ENCODE measurements around the gene HDAC2. TPM values are rescaled to one million over a fixed set of nuclear protein-coding genes. Genes with fewer than 3 reads are reported as not detected.
"Not testable (repeated sequence)": the region's sequence is repeated elsewhere in the genome, so short reads cannot be mapped to it uniquely, and the experiment has no call there.

HDAC2 gene
- total RNA-seq = 10 to 100 TPM; 49.3 to 76.2 (median 61.9) TPM
- long read RNA-seq, donor 1, full-length matches to known transcripts = 114 of 131 reads
- long read RNA-seq, donor 1, partial matches to known transcripts = 11 of 131 reads
- long read RNA-seq, donor 1, other reads (novel, unspliced or antisense) = 6 of 131 reads
- long read RNA-seq, donor 2, full-length matches to known transcripts = 24 of 85 reads
- long read RNA-seq, donor 2, partial matches to known transcripts = 56 of 85 reads
- long read RNA-seq, donor 2, other reads (novel, unspliced or antisense) = 5 of 85 reads

GRCh38 chr6:113970805-113971676 is at the start of gene HDAC2:
TSS of gene HDAC2 (minus strand) at chr6:113971148. CDS start at chr6:113970908, 240 bp downstream.
- TF ChIP-seq CTCF (IDR thresholded peaks at IDR 0.05) = no peak
- peaks cover 23% of the 10 kb centered on the region for H3K4me1 ChIP-seq (ENCODE audit: low read depth)
- intact Hi-C loops (cut with DNase I, micrococcal nuclease) = no loop called here
- H3K9me3 ChIP-seq = no peaks in the 10 kb centered on the region
- H3K36me3 ChIP-seq (ENCODE audit: low read depth) = no peaks in the 10 kb centered on the region
- DNase-seq = peak; percentile 85 to 92 (median 91)
- peak within 1 kb of the TSS; percentile 96 for H3K4me3 ChIP-seq
- ATAC-seq = peak; percentile 92

GRCh38 chr6:114020196-114020595 is 49.2 kb upstream of the HDAC2 start:
- Histone ChIP-seq H3K4me1 (ENCODE audit: low read depth) (no peaks in the 10 kb centered on the region), H3K4me3 (no peak overlapping the region), H3K9me3 (no peaks in the 10 kb centered on the region), H3K36me3 (ENCODE audit: low read depth) (no peaks in the 10 kb centered on the region)
- intact Hi-C loops (cut with DNase I, micrococcal nuclease) = no loop called here
- no peak for DNase-seq
- TF ChIP-seq CTCF (IDR thresholded peaks at IDR 0.05) = no peak
- no peak for ATAC-seq

- intact Hi-C loops (cut with DNase I, micrococcal nuclease); H3K9me3 ChIP-seq: not testable (repeated sequence)
These were observed 46.2 kb upstream of the HDAC2 start for GRCh38 chr6:114017146-114017545.

GRCh38 chr6:114014106-114014505 is 43.2 kb upstream of the HDAC2 start:
- H3K36me3 ChIP-seq (ENCODE audit: low read depth); H3K9me3 ChIP-seq; ATAC-seq; H3K4me1 ChIP-seq (ENCODE audit: low read depth); DNase-seq; intact Hi-C loops (cut with DNase I, micrococcal nuclease); H3K4me3 ChIP-seq: not testable (repeated sequence)

More at GRCh38 chr6:114017146-114017545, 46.2 kb upstream of the HDAC2 start:
- ATAC-seq; H3K4me1 ChIP-seq (ENCODE audit: low read depth); H3K36me3 ChIP-seq (ENCODE audit: low read depth); H3K4me3 ChIP-seq; DNase-seq: not testable (repeated sequence)

DNA sequence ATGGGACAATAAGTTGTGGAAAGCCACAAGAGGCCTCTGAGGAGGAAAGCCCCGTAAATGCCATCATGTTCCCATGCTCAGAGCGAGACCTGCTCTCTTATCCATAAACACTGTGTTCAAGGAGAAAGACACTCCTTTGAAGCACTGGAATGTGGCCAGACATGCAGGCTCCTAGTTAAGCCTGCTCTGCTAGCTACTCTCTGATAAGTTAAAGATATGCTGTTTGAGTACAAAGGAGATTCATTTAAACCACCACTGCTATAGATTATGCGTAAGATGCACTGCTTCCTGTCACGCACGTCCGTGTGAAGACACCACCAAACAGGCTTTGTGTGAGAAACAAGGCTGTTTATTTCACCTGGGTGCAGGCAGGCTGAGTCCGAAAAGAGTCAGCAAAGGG is 40.5 kb upstream of the HDAC2 start:
- H3K4me3 ChIP-seq; H3K4me1 ChIP-seq (ENCODE audit: low read depth); H3K9me3 ChIP-seq; intact Hi-C loops (cut with DNase I, micrococcal nuclease); H3K36me3 ChIP-seq (ENCODE audit: low read depth); ATAC-seq: not testable (repeated sequence)
- peak in 1 of 3 donors; percentile 5 for DNase-seq

GRCh38 chr6:114010540-114010939 is 39.6 kb upstream of the HDAC2 start:
- peak; percentile 23 for ATAC-seq
- H3K4me1 ChIP-seq (ENCODE audit: low read depth) = no peaks in the 10 kb centered on the region
- DNase-seq = no peak
- no peaks in the 10 kb centered on the region for H3K36me3 ChIP-seq (ENCODE audit: low read depth)
- TF ChIP-seq CTCF (IDR thresholded peaks at IDR 0.05) = no peak
- H3K4me3 ChIP-seq = no peak overlapping the region
- intact Hi-C loops (cut with DNase I, micrococcal nuclease) = no loop called here
- H3K9me3 ChIP-seq = no peaks in the 10 kb centered on the region

DNA sequence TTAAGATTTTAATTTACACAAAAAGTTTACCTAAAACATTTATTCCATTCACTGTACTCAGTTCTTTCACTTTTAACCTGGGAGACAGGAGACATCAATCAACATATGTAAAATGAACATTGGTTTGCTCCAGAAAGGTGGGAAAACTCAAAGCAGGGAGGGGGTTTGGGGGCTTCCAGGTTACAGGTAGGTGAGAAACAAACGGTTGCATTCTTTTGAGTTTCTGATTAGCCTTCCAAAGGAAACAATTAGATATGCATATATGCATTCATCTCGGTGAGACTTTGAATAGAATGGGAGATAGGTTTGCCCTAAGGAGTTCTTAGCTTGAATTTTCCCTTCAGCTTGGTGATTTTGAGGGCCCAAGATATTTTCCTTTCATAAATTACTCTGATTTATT is 38.2 kb upstream of the HDAC2 start:
- no peak overlapping the region for H3K4me3 ChIP-seq
- no peaks in the 10 kb centered on the region for H3K36me3 ChIP-seq (ENCODE audit: low read depth)
- TF ChIP-seq CTCF (IDR thresholded peaks at IDR 0.05) = no peak
- H3K9me3 ChIP-seq = no peaks in the 10 kb centered on the region
- DNase-seq (no peak), ATAC-seq (no peak)
- intact Hi-C loops (cut with DNase I, micrococcal nuclease) = no loop called here
- no peaks in the 10 kb centered on the region for H3K4me1 ChIP-seq (ENCODE audit: low read depth)

All from mucosa of descending colon (tissue), 3 donors.